SU-DHL-6 (cell line): ENCODE results near the gene RASD1.

Source experiments
- H2AFZ ChIP-seq: fragments of 200-600 bp; sonication (generic); 2 replicates; pipeline ENCODE4 v1.6.1; 2014; ENCODE audit warnings: low read depth, mild to moderate bottlenecking, moderate library complexity, mixed read lengths, antibody characterized with exemption, low read length; ENCODE audit not compliant: severe bottlenecking
- H3F3A ChIP-seq: fragments of 200-600 bp; shearing (Covaris generic); 2 replicates; pipeline ENCODE4 v1.6.0; 2016; ENCODE audit warnings: antibody characterized with exemption, mild to moderate bottlenecking; ENCODE audit not compliant: insufficient read depth
- H3K27ac ChIP-seq: fragments of 200-600 bp; sonication (generic); 2 replicates; pipeline ENCODE4 v1.5.1; 2016; ENCODE audit warnings: low read depth, mild to moderate bottlenecking, low read length, moderate library complexity, mixed read lengths
- H3K27me3 ChIP-seq: fragments of 200-600 bp; sonication (generic), shearing (Covaris generic); 2 replicates; pipeline ENCODE4 v1.6.0; 2014; ENCODE audit warnings: mild to moderate bottlenecking, low read length
- H3K36me3 ChIP-seq: fragments of 200-600 bp; sonication (generic); 2 replicates; pipeline ENCODE4 v1.6.1; 2014; ENCODE audit warnings: mild to moderate bottlenecking, low read length, mixed read lengths
- H3K4me2 ChIP-seq: fragments of 300-600, 200-600 bp; shearing (Covaris generic), sonication (generic); 2 replicates; pipeline ENCODE4 v1.6.0; 2014; ENCODE audit warnings: low read length, low read depth, mild to moderate bottlenecking; ENCODE audit not compliant: poor library complexity, severe bottlenecking
- H3K4me3 ChIP-seq: fragments of 200-600 bp; sonication (generic); 2 replicates; pipeline ENCODE4 v1.5.1; 2014; ENCODE audit warnings: antibody characterized with exemption, low read length, mild to moderate bottlenecking, mixed read lengths; ENCODE audit not compliant: insufficient read depth, poor library complexity, severe bottlenecking
- H3K79me2 ChIP-seq: fragments of 200-600 bp; sonication (generic); 2 replicates; pipeline ENCODE4 v1.6.1; 2014; ENCODE audit warnings: mild to moderate bottlenecking, low read length, moderate library complexity; ENCODE audit not compliant: insufficient read depth
- H3K9ac ChIP-seq: fragments of 200-600 bp; sonication (generic); 2 replicates; pipeline ENCODE4 v1.7.0; 2014; ENCODE audit warnings: mild to moderate bottlenecking, low read length
- H3K9me2 ChIP-seq: fragments of 200-600 bp; sonication (generic); replicated peaks from 2 replicates; pipeline ENCODE4 v1.6.1; 2014; ENCODE audit warnings: low read length; ENCODE audit not compliant: insufficient read depth
- H3K9me3 ChIP-seq: fragments of 200-600 bp; sonication (generic); 2 replicates; pipeline ENCODE4 v1.6.1; 2014; ENCODE audit warnings: low read length, mixed read lengths; ENCODE audit not compliant: insufficient read depth
- H4K20me1 ChIP-seq: fragments of 200-600 bp; sonication (generic); 2 replicates; pipeline ENCODE4 v1.6.1; 2014; ENCODE audit warnings: low read depth, mild to moderate bottlenecking, antibody characterized with exemption, low read length, moderate library complexity, mixed read lengths
- CTCF ChIP-seq: fragments of 200-600 bp; sonication (generic); IDR thresholded peaks from one replicate; pipeline ENCODE4 v1.5.1; 2017; ENCODE audit warnings: antibody characterized with exemption, mild to moderate bottlenecking, low read length, moderate library complexity; ENCODE audit not compliant: insufficient read depth, poor library complexity, severe bottlenecking
- EZH2phosphoT487 ChIP-seq: fragments of 200-600 bp; sonication (generic), shearing (Covaris generic); conservative IDR thresholded peaks from 2 replicates; pipeline ENCODE4 v1.6.1; 2018; ENCODE audit warnings: mild to moderate bottlenecking, antibody characterized with exemption, low read length, moderate library complexity, mixed read lengths

The RASD1 gene

GRCh38 chr17:17472333-17472920 lies 23.8 kb downstream of the RASD1 start:
- TF ChIP-seq EZH2phosphoT487 (no peak), CTCF (no peak)
- H3K79me2 ChIP-seq: peaks cover 6% of the 10 kb centered on the region

DNA sequence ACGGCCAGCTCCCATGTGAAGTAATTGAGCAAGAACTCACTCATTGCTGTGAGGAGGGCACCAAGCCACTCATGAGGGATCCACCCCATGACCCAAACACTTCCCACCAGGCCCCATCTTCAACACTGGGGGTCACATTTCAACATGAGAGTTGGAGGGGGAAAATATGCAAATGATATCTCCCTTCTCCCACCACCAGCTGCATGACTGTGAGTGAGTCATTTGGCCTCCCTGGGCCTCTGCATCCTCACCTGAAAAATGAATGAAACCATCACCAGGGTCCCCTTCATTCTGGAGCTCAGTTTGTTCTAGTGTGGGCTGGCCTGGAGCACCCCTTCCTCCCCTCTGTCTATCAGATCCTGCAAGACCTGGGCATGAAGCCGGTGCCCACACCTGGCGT lies 26.2 kb downstream of the RASD1 start:
- Histone ChIP-seq H3K36me3 (no peaks in the 10 kb centered on the region), H3K27me3 (no peaks in the 10 kb centered on the region), H3K4me3 (no peak overlapping the region), H3K9me2 (no peaks in the 10 kb centered on the region), H3K4me2 (no peak overlapping the region), H4K20me1 (no peaks in the 10 kb centered on the region), H3F3A (no peaks in the 10 kb centered on the region), H3K9me3 (no peaks in the 10 kb centered on the region), H3K9ac (no peak overlapping the region), H2AFZ (no peak overlapping the region), H3K79me2 (no peaks in the 10 kb centered on the region), H3K27ac (no peak overlapping the region)
- TF ChIP-seq EZH2phosphoT487: no peak
- no peak for TF ChIP-seq CTCF

More at GRCh38 chr17:17472333-17472920, 23.8 kb downstream of the RASD1 start:
- no peaks in the 10 kb centered on the region for H3K36me3 ChIP-seq
- H2AFZ ChIP-seq: no peak overlapping the region
- H4K20me1 ChIP-seq: no peaks in the 10 kb centered on the region
- no peaks in the 10 kb centered on the region for H3K9me2 ChIP-seq
- no peak overlapping the region for H3K27ac ChIP-seq
- H3K27me3 ChIP-seq: no peaks in the 10 kb centered on the region
- H3F3A ChIP-seq: no peaks in the 10 kb centered on the region
- H3K9me3 ChIP-seq: no peaks in the 10 kb centered on the region
- H3K4me3 ChIP-seq: no peak overlapping the region
- no peak overlapping the region for H3K9ac ChIP-seq
- H3K4me2 ChIP-seq: no peak overlapping the region

DNA sequence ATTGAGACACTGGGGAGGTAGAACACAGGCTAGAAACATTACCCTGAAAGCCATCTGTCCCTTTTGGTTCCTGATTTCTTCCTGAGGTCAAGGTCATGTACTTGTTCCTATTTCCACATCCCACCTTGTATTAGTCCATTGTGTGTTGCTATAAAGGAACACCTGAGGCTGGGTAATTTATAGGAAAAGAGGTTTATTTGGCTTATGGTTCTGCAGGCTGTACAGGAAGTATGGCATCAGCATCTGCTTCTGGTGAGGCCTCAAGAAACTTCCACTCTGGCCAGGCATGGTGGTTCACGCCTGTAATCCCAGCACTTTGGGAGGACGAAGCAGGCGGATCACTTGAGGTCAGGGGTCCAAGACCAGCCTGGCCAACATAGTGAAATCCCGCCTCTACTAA lies 26.8 kb downstream of the RASD1 start:
- TF ChIP-seq EZH2phosphoT487: no peak
- TF ChIP-seq CTCF: no peak
- no peaks in the 10 kb centered on the region for H3K9me2 ChIP-seq
- H3K36me3 ChIP-seq: no peaks in the 10 kb centered on the region
- H3K27ac ChIP-seq: no peak overlapping the region
- no peaks in the 10 kb centered on the region for H4K20me1 ChIP-seq
- H3K4me3 ChIP-seq: no peak overlapping the region
- H3K27me3 ChIP-seq: no peaks in the 10 kb centered on the region
- H3K79me2 ChIP-seq: no peaks in the 10 kb centered on the region
- no peaks in the 10 kb centered on the region for H3K9me3 ChIP-seq
- H3K4me2 ChIP-seq: no peak overlapping the region
- H2AFZ ChIP-seq: no peak overlapping the region
- no peaks in the 10 kb centered on the region for H3F3A ChIP-seq
- no peak overlapping the region for H3K9ac ChIP-seq
